NCI-H1436 treated with DMSO at 0.1 percent for 48 hours (cell line): Measurements from ENCODE around the gene MTX2.

Experiments
- DNase-seq: peaks from one replicate; lab custom pipeline; 2025; lab: John Stamatoyannopoulos, UW

Gene MTX2

GRCh38 chr2:176378323-176378722, 109.1 kb downstream of the MTX2 start:
- DNase-seq: no peak

GRCh38 chr2:176380341-176380740, 111.1 kb downstream of the MTX2 start:
- no peak for DNase-seq

- DNase-seq: no peak
Measured at GRCh38 chr2:176383100-176383499, 113.9 kb downstream of the MTX2 start.

GRCh38 chr2:176383836-176384442, 114.7 kb downstream of the MTX2 start:
- DNase-seq: no peak

GRCh38 chr2:176385219-176385759, 116.0 kb downstream of the MTX2 start:
- no peak for DNase-seq

GRCh38 chr2:176385838-176386237, 116.6 kb downstream of the MTX2 start:
- DNase-seq: no peak
